Suppressor macrophage treated with lipopolysaccharide for 4 hours (primary cell): ENCODE data around the gene CGRRF1.

ENCODE experiments used
- DNase-seq: peaks from one replicate; pipeline ENCODE4 v3.0.0-alpha.2; 2020

CGRRF1 gene

DNA sequence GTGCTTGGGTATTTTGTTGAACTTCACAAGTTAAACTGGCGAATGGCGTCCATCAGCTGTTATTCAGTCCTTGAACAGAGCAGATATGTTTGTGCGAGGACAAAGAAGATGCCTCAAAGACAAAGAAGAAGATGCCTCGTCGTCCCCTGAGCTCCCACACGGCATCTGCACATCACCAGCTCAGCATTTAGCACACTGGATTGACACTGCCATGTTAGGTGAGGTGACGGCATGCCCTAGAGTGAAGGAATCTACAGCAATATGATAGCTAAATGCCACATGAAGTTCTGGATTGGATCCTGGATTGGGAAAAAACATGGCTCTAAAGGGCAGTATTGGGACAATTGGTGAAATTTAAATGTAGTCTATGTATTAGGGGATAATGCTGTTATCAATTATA is 72.6 kb downstream of the CGRRF1 start:
- no peak for DNase-seq

DNA sequence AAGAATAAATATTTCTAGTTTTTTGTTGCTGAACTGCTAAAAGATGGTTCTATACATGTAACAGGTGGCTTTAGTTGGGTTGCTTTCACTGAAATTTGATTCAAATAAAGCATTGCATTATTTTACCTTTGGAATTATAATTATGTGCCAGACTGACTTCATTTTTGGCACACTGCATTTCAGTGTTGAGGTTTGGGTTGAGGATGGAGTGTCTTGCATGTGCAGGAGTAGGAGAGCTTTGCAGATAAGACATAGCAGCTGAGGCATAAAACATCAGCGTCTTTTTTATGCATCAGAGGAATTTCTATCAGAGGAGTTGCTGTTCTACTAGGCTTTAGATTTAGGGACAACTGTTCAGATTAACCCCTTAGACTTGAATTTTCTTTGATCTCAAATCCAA is 74.4 kb downstream of the CGRRF1 start:
- no peak for DNase-seq

DNA sequence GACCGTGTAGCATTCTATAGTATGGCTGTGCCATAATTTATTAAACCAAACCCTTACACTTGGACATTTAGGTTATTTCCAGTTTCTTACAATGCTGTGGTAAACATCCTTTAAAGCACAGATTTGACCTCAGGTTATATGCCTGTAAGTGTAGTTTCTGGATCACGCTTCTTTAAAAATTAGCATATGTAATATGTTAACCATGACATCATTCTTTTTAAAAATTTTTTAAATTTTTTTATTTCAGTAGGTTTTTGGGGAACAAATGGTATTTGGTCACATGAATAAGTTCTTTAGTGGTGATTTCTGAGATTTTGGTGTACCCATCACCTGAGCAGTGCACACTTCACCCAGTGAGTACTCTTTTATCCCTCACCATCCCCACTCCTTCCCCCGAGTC is 75.5 kb downstream of the CGRRF1 start:
- no peak for DNase-seq
